Endodermal cell (in vitro differentiated cells): ENCODE data around the gene MAP3K2. TPM values are rescaled to one million over a fixed set of nuclear protein-coding genes. Genes with fewer than 3 reads are reported as not detected.

Source experiments
- DNase-seq: peaks from one replicate; pipeline ENCODE4 v3.0.0-alpha.2; 2017
- H3K27ac ChIP-seq: 2 replicates; pipeline ENCODE4 v1.5.1; 2013; ENCODE audit warnings: mild to moderate bottlenecking, low read depth, low read length, moderate library complexity
- H3K27me3 ChIP-seq: 2 replicates; pipeline ENCODE4 v1.6.1; 2013; ENCODE audit warnings: mild to moderate bottlenecking, low read length, moderate library complexity; ENCODE audit not compliant: insufficient read depth, control insufficient read depth, poor library complexity, severe bottlenecking
- H3K36me3 ChIP-seq: 2 replicates; pipeline ENCODE4 v1.7.0; 2013; ENCODE audit warnings: mild to moderate bottlenecking, low read length, moderate library complexity; ENCODE audit not compliant: control insufficient read depth, insufficient read depth
- H3K4me1 ChIP-seq: one replicate; pipeline ENCODE4 v1.7.0; 2013; ENCODE audit warnings: low read length; ENCODE audit not compliant: control insufficient read depth, insufficient read depth
- H3K4me3 ChIP-seq: 2 replicates; pipeline ENCODE4 v1.5.1; 2013; ENCODE audit warnings: mild to moderate bottlenecking, low read length, moderate library complexity
- H3K9ac ChIP-seq: 2 replicates; pipeline ENCODE4 v1.6.1; 2013; ENCODE audit warnings: mild to moderate bottlenecking, low read length, moderate library complexity; ENCODE audit not compliant: poor library complexity, severe bottlenecking; ENCODE audit errors: extremely low read depth
- H3K9me3 ChIP-seq: 2 replicates; pipeline ENCODE4 v1.6.1; 2013; ENCODE audit warnings: mild to moderate bottlenecking, low read length, moderate library complexity; ENCODE audit not compliant: control insufficient read depth
- H3K27ac Mint-ChIP-seq: 2 replicates; pipeline ENCODE4 v1.8.0; 2020; ENCODE audit warnings: mixed read lengths
- H3K27me3 Mint-ChIP-seq: 2 replicates; pipeline ENCODE4 v1.8.0; 2021; ENCODE audit warnings: mild to moderate bottlenecking, mixed read lengths; ENCODE audit not compliant: insufficient read depth
- H3K36me3 Mint-ChIP-seq: 2 replicates; pipeline ENCODE4 v1.8.0; 2020; ENCODE audit warnings: low read depth, mixed read lengths
- H3K4me1 Mint-ChIP-seq: 2 replicates; pipeline ENCODE4 v1.8.0; 2020; ENCODE audit warnings: mixed read lengths
- H3K4me3 Mint-ChIP-seq: 2 replicates; pipeline ENCODE4 v1.8.0; 2020; ENCODE audit warnings: mild to moderate bottlenecking, moderate library complexity, mixed read lengths
- H3K9me3 Mint-ChIP-seq: 2 replicates; pipeline ENCODE4 v1.8.0; 2020; ENCODE audit warnings: mild to moderate bottlenecking, mixed read lengths
- WGBS, 2 experiments: methylation state at CpG; one replicate each; pipeline versions ENCODE4 v1.1.5 to v1.1.7; 2013; ENCODE audit warnings: missing lambda C conversion rate in 2 of 2, mixed read lengths in 1 of 2; ENCODE audit not compliant: insufficient coverage in 1 of 2, insufficient read length in 1 of 2; 5-methylcytosine and 5-hydroxymethylcytosine counted together
- total RNA-seq, 2 donors: library from RNA; stranded (reverse); fragmentation: NEBNext Ultra II Directional in 1 of 2; extraction: Animal tissue kit (Norgen Biotek cat#: 25700) in 1 of 2; gene quantifications; 2 replicates in 1 of 2; 3 replicates in 1 of 2; pipeline ENCODE4 v1.2.1, GENCODE V29; 2021
- TF ChIP-seq, protein P1 (sequence below): fragments of 200-600 bp; sonication (generic); conservative IDR thresholded peaks from 2 replicates; pipeline ENCODE4 v1.5.0; 2021; ENCODE audit warnings: antibody characterized with exemption, mild to moderate bottlenecking

MAP3K2 gene
- total RNA-seq, 2 donors from 2014 or later, result 27.9 to 31.6 TPM

DNA sequence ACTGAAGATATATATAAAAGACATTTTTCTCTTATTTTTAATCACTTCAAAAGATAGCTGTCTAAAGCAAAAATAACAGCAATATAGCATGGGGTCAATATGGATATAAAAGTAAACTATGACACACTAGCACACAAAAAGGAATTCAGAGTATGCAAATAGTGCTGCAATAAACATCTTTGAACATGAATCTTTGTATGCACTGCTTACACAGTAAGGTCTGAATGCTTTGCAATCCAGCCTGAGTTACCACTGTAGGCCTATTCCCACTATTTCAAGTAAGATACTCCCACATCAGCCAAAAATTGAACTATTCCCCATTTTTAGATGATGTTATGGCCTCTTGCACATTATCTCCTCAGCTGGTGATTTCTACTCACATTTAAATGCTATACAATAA lies 66.5 kb downstream of the MAP3K2 start:
- Histone ChIP-seq H3K4me1 (no peaks in the 10 kb centered on the region), H3K36me3 (peaks cover 69% of the 10 kb centered on the region), H3K9ac (no peak overlapping the region), H3K4me3 (no peak overlapping the region), H3K27ac (no peak overlapping the region), H3K9me3 (peaks cover 7% of the 10 kb centered on the region), H3K27me3 (no peaks in the 10 kb centered on the region)
- no peak for DNase-seq
- Mint-ChIP-seq H3K27ac (no peak overlapping the region), H3K27me3 (no peaks in the 10 kb centered on the region), H3K9me3 (peaks cover 6% of the 10 kb centered on the region), H3K36me3 (peaks cover 51% of the 10 kb centered on the region), H3K4me1 (no peaks in the 10 kb centered on the region), H3K4me3 (no peak overlapping the region)
- TF ChIP-seq, protein P1, sequence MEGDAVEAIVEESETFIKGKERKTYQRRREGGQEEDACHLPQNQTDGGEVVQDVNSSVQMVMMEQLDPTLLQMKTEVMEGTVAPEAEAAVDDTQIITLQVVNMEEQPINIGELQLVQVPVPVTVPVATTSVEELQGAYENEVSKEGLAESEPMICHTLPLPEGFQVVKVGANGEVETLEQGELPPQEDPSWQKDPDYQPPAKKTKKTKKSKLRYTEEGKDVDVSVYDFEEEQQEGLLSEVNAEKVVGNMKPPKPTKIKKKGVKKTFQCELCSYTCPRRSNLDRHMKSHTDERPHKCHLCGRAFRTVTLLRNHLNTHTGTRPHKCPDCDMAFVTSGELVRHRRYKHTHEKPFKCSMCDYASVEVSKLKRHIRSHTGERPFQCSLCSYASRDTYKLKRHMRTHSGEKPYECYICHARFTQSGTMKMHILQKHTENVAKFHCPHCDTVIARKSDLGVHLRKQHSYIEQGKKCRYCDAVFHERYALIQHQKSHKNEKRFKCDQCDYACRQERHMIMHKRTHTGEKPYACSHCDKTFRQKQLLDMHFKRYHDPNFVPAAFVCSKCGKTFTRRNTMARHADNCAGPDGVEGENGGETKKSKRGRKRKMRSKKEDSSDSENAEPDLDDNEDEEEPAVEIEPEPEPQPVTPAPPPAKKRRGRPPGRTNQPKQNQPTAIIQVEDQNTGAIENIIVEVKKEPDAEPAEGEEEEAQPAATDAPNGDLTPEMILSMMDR, result no peak

DNA sequence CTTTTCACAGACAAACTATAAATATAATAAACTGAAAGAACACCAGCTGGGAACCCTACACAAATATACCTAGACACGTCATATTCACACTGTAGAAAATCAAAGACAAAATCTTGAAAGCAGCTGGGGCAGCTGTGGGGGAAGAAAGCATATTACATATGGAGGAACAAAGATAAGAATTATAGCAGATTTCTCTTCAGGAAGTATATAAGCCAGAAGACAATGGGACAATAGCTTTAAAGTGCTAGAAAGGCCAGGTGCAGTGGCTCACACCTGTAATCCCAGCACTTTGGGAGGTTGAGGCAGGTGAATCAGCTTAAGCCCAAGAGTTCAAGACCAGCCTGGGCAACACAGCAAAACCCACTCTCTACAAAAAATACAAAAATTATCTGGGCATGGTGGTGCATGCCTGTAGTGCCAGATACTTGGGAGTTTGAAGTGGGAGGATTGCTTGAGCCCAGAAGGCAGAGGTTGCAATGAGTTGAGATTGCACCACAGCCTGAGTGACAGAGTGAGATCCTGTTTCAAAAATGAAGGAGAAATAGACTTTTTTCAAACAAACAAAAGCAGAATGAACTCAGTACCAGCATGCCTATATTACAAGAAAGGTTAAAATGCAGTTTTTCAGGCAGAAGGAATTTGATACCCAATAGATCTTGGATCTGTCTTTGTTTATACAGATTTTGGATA lies 67.0 kb downstream of the MAP3K2 start:
- Mint-ChIP-seq H3K9me3 (peaks cover 6% of the 10 kb centered on the region), H3K4me3 (no peak overlapping the region), H3K4me1 (no peaks in the 10 kb centered on the region), H3K36me3 (peaks cover 51% of the 10 kb centered on the region), H3K27me3 (no peaks in the 10 kb centered on the region), H3K27ac (no peak overlapping the region)
- DNase-seq, result no peak
- 88% methylated on average over 1 of the region's 1 CpG; no CpG with 5 or more reads in 1 of the 2 experiments for WGBS, 2 experiments
- H3K36me3 ChIP-seq, result peaks cover 68% of the 10 kb centered on the region
- no peaks in the 10 kb centered on the region for H3K27me3 ChIP-seq
- no peaks in the 10 kb centered on the region for H3K4me1 ChIP-seq
- H3K9me3 ChIP-seq, result peaks cover 7% of the 10 kb centered on the region
- no peak overlapping the region for H3K9ac ChIP-seq
- H3K4me3 ChIP-seq, result no peak overlapping the region
- TF ChIP-seq, protein P1, result no peak
- H3K27ac ChIP-seq, result no peak overlapping the region

DNA sequence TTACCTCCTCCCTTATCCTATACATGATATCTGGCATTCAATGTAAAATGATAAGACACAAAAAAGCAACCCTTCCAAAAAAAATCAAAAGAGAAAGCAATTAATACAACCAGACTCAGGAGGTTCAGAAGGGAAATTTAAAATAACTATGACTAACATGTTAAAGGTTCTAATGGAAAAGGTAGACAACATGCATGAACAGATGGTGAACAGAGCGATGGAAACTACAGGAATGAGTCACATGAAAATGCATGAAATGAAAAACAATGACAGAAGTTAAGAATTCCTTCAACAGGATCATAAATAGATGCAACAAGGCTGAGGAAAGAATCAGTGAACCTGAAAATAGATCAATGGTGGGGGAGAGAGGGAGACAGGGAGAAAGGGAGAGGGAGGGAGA lies 67.7 kb downstream of the MAP3K2 start:
- peaks cover 70% of the 10 kb centered on the region for H3K36me3 ChIP-seq
- H3K27ac ChIP-seq, result no peak overlapping the region
- no peaks in the 10 kb centered on the region for H3K4me1 ChIP-seq
- DNase-seq, result no peak
- peaks cover 6% of the 10 kb centered on the region for H3K9me3 Mint-ChIP-seq
- H3K4me1 Mint-ChIP-seq, result no peaks in the 10 kb centered on the region
- no peaks in the 10 kb centered on the region for H3K27me3 Mint-ChIP-seq
- 86 to 96% methylated on average over 1 of the region's 1 CpG for WGBS, 2 experiments
- no peak overlapping the region for H3K4me3 ChIP-seq
- no peak overlapping the region for H3K9ac ChIP-seq
- peaks cover 51% of the 10 kb centered on the region for H3K36me3 Mint-ChIP-seq
- H3K9me3 ChIP-seq, result peaks cover 7% of the 10 kb centered on the region
- TF ChIP-seq, protein P1, result no peak
- H3K27me3 ChIP-seq, result no peaks in the 10 kb centered on the region
- no peak overlapping the region for H3K27ac Mint-ChIP-seq
- no peak overlapping the region for H3K4me3 Mint-ChIP-seq
